Ureter (tissue), 1 donor: ENCODE data around the gene LSM3. TPM values are rescaled to one million over a fixed set of nuclear protein-coding genes. Genes with fewer than 3 reads are reported as not detected.
A peak's percentile ranks its signal among the peaks of the same experiment; 100 is the strongest.

Experiments
- DNase-seq: peaks from one replicate; pipeline ENCODE4 v3.0.0-alpha.2; 2020; ENCODE audit warnings: low spot score
- total RNA-seq: library from RNA; stranded (reverse); gene quantifications from one replicate; pipeline ENCODE4 v1.2.4, GENCODE V29; 2023
- donor health status: DM: yes; HTN: yes; CAD: no.

The LSM3 gene
- total RNA-seq, 1 donor from 2014 or later: 11.4 TPM

DNA sequence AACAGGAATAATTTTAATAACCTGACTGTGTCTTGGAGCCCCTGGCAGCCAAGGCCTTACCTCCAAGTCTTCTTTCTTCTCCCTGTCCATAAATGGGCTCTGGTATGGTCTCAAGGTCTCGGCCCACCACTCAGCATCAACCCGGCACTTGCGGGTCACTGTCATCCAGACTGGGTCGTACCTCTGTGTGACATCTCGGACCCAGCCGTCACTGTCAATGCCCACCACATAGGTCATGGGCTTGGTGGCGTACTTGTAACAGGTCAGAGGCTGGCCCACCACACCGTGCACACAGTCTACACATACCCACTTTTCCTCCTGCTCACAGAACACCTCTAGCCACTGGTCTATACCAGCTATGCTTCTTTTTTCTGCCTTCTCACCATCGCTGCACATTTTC is 20.7 kb upstream of the LSM3 start:
- DNase-seq: no peak

DNA sequence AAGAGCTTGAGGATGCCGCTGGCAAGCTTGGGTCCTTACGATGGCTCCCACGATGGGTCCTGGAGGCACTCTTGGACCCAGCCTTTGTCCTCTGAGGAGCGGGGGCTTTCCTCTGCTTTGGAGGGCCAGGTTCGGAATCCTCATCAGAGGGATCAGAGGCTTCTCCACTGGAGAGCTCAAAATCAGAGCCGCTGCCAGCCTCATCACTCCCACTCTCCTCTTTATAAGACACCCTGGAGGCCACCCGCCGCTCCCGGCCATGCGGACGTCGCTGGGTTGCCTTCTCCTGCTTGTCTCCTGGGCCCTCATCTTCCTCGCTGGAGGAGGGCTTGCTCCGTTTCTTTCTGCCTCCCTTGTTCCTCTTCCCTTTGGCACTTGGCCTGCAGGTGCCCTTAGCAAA is 20.2 kb upstream of the LSM3 start:
- DNase-seq: no peak

DNA sequence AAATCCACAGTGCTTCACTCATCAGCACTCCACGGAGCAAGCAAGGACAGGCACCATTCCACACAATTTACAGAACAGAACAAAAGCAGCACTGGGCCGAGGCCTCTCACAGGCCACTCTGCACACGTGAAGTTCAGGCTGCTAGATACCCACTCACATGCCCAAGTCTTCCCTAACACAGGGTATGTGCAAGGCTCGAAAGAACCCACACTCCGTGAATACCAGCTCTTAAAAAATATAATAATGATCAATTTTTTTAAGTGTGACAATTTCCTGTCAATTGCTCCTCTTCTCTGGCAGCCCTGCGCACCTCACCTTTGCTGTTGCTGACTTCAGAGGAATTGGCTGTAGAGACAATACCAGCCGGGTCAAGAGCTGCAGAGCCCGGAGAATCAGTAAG is 19.2 kb upstream of the LSM3 start:
- no peak for DNase-seq

DNA sequence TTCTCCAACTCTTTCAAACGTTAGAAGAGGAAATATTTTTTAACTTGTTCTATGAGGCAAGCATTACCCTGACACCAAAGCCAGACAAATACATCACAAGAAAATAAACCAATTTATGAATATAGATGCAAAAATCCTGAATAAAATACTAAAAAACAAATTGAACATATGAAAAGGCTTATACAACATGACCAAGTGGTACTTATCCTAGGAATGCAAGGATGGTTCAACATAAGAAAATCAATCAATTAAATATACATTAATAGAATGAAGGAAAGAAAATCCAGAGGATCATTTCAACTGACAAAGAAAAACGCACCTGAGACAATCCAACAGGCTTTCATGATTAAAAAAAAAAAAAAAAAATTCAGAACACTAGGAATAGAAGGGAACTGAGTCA is 17.3 kb upstream of the LSM3 start:
- no peak for DNase-seq

DNA sequence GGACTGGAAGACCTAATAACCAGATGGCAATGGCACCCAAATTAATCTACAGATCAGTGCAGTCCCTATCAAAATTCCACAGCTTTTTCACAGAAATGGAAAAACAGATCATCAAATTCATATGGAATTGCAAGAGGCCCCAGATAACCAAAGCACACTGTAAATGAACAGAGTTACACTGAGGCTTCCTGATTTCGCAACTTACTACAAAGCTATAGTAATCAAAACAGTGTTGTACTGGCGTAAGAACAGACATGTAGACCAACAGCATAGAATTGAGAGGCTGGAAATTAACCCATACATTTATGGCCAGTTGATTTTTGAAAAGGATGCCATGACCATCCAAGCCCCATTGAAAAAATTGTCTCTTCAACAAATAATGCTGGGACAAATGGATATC is 16.4 kb upstream of the LSM3 start:
- no peak for DNase-seq

DNA sequence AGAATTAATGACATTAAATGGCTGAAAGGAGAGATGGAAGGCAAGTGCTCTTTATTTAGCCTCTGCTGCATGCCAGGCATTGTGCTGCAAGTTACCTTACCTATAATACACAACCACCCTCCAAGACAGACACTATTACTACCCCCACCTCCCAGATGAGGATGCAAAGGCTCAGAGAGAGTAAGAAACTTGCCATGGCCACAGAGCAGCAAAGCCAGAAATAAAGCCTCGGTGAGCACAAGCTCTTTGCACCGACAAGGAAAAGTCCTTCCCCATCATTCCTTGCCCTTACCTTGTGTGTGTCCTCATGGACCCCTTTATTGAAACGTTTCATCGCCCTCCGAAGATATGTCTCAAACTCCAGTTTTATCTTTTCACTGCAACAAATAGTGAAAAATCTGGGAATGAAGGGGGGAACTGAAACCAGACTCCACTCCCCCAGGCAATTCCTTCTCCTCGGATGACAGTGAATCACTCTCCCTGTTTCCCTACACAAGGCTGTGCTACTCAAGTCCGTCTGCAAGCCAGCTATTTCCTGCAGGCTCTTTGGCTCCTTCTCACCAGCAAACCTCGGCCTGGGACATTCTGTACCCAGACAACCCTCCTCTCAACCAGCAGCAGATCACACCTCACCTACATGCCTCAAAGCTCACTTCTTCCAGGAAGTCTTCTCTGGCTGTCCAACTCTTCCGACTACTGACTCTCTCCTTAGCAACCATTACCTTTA is 11.6 kb upstream of the LSM3 start:
- DNase-seq: no peak

DNA sequence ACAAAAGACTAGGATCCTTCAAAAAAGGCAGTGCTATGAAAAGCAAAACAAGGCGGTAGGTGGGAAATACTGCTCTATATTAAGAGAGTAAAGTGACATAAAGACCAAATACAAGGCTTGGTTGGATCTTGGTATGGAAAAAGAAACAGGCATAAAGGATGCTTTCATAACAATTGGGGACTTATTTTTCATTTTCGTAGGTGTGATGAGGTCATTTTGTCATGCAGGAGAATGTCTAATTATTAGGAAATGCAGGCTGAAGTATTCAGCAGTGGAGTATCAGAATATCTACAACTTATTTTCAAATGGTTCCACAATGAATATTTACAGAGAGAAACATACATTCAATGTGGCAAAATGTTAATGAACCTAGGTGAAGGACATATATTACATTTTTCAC is 9.2 kb upstream of the LSM3 start:
- no peak for DNase-seq

DNA sequence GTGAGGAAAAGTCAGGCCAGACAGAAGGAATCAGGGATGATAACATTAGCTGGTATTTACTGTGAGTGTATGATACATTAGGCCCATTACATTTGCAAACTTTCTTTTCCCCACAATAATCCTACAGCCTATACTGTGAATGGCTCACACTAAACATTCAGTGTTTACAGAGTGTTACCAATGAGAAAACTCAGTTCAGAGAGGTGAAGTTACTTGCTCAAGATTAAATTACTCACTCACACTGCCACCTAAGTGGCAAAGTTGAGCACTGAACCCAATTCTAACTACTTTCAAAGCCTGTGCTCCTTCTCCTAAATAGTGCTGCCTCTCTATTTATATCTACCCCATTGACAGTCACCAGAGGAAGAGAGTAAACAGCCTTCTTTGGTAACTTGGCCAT is 8.7 kb upstream of the LSM3 start:
- DNase-seq: no peak

DNA sequence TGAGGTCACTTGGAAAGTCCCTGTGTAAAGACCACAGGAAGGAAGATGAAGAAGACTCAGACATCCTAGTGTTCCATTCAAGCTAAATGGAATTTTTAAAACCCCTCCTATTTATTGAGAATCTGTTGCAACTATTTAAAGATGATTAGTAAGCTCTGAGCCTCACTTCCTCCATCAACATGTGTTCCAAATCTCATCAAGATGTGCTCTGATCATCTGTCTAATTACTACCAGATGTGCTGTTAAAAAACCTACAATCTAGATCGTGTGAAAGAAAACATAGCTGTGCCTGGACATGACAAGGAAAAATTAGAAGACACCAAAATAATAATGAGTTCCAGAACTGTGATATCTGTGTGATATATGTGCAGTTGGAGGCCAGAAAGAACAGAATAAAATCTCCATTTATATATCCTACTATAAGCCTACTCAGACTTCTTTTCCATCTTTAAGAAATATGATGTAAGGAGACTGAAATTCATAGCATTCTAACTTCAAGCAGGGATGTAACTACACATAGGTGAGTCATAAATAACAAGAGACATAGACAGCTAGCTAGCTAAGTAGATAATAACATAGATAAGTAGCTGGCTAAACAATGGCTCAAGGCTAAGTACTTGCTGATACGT is 8.0 kb upstream of the LSM3 start:
- no peak for DNase-seq

DNA sequence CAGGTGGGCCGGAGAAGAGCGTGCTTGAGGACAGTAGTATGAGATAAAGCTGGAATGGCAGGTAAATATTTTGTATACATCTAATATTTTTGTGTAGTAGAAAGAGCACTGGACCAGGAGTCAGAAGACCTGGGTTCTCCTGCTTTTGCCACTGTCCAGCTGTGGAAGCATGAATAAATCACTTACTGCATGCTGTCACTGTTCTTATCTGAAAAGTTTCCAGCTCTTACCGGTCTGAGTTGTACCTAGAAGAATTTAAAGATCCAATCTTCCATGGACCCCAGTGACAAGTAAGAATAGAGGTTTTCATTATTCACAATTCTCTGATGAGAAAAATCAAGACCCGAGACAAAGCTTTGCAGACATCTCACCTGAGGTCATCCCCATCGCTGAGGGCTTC is 6.1 kb upstream of the LSM3 start:
- no peak for DNase-seq

DNA sequence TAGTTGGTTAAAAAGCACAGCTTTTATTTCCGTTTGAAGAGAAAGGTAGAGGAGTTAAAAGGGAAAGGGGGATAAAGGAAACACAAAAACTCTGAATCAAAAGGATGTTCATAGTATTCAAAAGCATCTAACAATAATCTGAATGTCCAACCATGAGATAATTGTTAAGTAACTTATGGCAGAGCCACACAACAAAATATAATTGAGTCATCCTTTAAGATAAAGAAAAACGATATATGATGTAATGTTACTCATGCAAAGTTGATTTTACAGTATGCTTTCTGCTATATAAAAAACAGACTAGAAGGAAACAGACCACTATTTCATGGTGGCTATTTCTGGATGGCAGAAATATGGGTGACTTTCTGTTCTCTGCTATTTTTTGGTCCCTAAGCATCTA is 4.1 kb upstream of the LSM3 start:
- no peak for DNase-seq

DNA sequence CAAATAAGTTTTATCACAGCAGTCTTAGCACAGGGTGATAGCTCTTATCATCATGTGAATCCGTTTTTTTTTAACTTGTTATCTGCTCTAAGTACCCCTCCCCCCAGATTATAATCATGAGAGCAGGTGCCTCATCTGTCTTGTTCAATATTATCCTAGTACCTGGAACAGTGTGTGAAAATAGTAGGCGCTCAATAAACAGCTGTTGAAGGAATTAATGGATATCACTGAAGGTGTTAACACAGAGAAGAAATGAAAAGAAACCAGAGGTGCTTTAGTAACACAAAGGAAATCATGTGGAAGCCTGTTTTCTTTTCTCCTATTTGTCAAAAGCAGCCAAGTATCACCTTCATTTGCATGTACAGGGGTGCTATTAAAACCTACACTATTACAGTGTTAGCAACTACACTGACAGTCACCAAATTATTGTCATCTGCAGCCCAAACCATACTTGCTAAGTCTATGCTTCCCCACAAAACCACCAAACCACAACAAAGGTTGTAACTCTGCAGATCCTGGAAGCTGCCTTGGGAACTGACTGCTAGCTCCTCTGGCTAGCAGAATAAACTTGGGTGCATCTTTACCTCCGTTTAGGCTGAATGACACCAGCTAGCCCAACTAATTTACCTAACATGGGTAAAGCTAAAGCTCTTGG is 3.1 kb upstream of the LSM3 start:
- no peak for DNase-seq

DNA sequence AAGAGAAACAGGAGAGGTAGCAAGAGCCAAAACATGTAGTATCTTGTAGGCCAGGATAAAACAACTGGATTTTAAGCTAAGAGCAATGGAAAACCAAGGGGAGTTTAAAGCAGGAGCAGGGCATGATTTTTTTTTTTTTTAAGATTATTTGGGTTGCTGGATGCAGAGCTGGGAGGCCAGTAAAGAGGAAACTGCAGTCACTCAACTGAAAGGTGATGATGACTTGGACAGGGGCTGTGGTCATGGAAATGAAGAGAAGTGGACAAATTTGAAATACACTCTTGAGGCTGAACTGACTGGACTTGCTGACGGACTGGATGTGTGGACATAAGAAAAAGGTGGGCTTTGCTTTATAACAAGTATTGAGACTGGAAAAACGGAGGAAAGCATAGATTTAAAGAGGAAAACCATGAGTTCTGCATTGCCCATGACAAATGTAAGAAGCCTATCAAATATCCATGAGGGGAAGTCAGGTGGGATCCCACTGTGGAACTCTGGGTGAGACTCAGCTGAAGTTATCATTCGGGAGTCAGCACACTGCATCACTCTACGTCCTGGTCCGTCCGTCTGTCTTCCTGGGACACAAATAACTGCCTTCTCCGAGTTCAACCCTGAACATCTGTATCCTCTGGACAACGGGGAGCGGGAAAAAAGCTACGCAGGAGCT is 904 bp upstream of the LSM3 start:
- no peak for DNase-seq

DNA sequence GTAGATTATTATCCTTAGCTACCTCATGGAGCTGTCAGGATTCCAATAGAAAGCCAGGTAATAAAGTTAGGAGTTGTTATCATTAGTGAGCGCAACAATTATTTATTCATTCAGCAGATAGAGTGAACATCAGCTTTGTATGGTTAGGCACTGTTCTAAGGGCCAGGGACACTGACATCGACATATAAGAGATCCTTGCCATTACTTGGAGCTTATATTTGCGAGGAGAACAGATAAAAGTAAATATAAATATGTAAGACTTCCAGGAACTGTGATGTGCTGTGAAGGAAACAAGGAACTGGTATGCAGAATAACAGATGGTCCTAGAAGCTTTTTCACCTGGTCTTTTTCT is 473 bp downstream of the LSM3 start:
- DNase-seq: no peak

DNA sequence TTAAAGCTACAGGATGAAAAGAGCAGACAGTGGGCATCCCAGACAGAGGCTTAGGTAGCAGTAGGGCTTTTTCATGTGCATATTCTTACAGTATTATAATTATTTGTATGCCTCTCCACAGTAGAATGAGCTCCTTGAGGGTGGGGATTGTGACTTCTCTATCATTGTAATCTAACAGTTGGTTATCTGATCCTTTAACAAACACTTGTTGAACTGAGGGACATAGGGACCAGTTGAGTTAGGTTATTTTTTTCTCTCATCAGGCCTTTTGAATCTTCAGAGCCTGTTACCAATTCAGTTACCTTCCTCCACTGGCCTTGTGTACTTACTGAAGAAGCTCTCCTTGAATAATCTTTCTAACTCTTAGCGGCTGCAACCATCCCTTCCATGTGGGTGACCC is 1.2 kb downstream of the LSM3 start:
- DNase-seq: no peak

DNA sequence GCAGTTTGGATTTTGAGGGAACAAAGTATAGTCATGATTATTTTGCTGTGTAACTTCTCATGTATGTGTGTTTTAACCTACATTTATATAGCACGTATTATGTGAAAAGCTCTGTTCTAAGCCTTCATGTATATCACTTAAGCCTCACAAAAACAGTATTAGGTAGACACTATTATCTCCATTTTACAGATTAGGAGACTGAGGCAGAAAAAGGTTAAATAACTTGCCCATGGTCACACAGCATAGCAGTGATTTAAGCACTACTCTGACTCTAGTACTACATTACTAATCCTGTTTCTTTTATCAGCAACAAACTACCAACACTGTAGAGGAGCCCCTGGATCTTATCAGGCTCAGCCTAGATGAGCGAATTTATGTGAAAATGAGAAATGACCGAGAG is 2.6 kb downstream of the LSM3 start:
- no peak for DNase-seq

DNA sequence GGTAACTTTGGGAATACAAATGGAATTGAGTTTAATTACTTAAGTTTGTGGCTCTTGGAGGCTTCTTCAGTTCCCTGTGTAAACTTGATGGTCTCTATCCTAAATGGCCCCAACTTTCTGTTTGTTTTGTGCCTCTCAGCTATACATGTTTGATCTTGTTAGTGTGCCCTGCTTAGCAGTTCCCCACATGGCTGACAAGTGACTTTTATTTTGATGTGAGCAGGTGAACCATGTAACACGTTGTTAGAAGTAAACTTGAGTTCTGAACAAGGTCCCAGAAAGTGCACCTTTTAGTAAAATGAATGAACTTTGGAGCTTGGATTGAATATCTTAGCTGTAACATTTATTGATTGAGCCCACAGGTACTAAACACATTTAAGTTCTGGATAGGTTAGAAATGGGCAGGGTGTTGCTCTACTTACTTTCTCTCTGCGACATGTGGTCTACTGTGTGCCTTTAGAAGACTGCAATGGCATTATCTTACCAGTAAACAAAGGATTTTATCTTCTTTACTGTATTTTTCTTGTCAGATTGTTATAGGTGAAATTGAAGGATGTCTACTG is 4.5 kb downstream of the LSM3 start:
- DNase-seq: no peak

DNA sequence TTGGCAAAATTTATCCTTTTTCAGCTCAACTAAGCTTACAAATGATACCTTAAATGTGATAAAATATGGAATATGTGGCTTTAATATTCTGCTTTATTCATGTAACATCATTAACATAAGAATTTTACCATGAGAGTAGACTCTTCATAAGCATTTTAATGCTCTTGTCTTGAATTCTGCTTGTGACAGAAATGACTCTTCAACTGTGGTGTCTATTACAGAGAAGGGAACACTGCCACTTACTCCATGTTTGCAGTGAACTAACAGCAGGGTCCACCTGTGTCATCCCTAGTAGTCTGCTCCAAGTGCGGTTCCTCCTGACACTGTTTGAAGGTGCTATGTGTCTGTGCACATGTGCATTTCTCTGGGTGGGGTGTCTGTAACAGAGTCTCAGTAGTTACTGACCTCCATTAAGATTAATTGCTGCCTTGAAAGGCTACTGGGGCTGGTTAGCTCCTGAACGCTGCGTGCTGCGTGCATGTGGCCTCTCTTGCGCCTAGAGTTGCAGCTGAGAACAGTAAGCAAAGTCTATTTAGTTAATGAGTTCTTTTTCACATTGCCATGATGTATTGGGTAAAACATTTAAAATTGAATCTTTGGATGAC is 8.3 kb downstream of the LSM3 start:
- no peak for DNase-seq

DNA sequence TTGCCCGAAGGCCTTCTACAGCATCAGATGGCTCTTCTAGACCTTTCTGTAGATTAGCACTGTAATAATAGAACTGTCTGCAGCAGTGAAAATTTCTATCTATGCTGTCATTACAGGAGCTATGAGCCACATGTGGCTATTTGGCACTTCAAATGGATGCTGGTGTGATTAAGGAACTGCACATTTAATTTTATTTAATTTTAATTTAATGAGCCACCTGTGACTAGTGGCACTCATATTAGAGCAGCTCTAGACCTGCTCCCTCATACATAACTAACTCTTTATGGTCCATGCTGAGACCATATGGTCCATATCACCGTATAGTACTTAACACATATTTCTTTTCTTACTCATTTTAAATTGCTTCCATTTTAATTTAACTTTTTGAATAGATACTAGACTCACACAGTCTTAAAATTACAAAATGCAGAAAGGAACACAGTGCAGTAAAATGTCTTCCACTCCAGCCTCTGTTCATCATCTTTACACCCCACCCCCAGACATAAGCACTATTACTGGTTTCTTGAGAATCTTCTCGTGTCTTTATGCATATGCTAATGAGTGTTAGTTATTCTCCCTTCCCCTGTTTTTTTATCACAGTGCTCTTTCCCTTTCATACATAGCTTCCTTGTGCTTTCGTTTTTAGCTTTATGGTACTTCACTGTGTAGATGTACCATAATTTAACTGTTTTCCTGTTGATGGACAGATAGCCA is 9.6 kb downstream of the LSM3 start:
- DNase-seq: no peak

DNA sequence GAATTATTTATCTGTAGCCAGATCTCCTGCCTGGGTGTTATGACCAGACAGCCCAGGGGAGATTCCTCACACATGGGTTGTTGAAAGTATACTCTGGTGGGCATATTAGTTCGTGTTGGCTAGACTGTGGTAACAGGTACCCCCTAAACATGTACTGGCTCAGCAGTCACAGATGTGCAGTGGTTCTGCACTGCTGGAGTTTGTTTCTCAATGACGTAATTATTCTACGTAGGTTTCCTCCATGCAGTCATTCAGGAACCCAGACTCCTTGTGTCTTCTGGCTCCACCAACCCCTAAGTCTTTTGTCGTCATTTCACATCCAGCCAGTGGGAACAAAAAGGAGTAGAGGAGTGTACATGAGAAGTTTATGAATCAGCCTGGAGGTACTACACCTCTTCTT is 16.2 kb downstream of the LSM3 start:
- DNase-seq: no peak

DNA sequence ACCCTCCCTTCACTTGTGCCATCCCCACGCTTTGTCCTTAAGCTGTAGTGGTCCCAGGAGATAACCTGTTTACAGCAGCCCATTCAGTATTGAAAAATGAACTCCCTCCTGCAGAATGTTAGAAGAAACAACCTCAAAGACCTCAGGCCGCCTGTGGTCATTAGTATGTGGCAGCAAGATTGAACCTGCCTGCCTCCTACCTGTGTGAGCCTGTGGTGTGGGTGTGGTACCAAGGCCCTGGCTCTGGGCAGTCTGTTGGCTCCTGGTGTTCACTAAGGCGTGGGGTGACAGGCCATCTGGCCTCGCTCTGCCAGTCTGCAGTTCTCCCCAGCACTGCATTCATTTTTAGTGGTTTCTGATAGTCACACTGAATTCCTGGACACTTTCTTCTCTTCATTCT is 21.0 kb downstream of the LSM3 start:
- DNase-seq: peak; percentile 68

DNA sequence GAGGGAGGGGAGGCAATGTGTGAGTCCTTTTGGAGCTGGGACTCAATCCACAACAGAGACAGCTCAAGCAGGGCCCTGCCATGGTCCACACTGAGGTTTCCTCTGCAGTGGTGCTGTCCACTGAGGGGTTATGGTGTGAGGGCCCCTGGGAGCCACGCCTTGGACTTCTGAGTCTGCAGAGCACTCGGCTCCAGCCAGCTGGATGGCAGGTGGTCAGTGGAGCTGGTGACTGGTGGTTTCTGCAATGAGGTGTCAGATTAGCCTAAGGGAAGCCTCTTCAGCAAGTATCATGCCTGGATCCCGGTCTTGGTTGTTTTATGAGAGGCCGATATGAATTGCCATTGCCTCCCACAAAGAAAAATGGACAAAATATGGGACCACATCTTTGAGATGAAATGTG is 21.7 kb downstream of the LSM3 start:
- no peak for DNase-seq
